ENCODE measurements around the gene TGFB2.

The TGFB2 gene

GRCh38 chr1:218444173-218444572, 99.0 kb downstream of the TGFB2 start:
- intact Hi-C loops (cut with micrococcal nuclease) = no loop called here
- H3K4me3 Mint-ChIP-seq = no peak overlapping the region

GRCh38 chr1:218444588-218444987, 99.5 kb downstream of the TGFB2 start:
- Mint-ChIP-seq H3K4me3 (no peak overlapping the region), H3K27me3 (peaks cover 10% of the 10 kb centered on the region), H3K9me3 (peaks cover 9% of the 10 kb centered on the region), H3K27ac (no peak overlapping the region), H3K36me3 (ENCODE audit: low read depth) (no peaks in the 10 kb centered on the region), H3K4me1 (ENCODE audit: low read depth) (no peaks in the 10 kb centered on the region)
- intact Hi-C loops (cut with micrococcal nuclease) = no loop called here

More at GRCh38 chr1:218444173-218444572, 99.0 kb downstream of the TGFB2 start:
- Mint-ChIP-seq H3K4me1 (ENCODE audit: low read depth) (no peaks in the 10 kb centered on the region), H3K27me3 (peaks cover 10% of the 10 kb centered on the region), H3K27ac (no peak overlapping the region), H3K36me3 (ENCODE audit: low read depth) (no peaks in the 10 kb centered on the region), H3K9me3 (peaks cover 9% of the 10 kb centered on the region)

- intact Hi-C loops (cut with micrococcal nuclease) = no loop called here
- Mint-ChIP-seq H3K9me3 (peaks cover 9% of the 10 kb centered on the region), H3K27me3 (peaks cover 7% of the 10 kb centered on the region), H3K36me3 (ENCODE audit: low read depth) (no peaks in the 10 kb centered on the region), H3K4me3 (no peak overlapping the region), H3K27ac (no peak overlapping the region), H3K4me1 (ENCODE audit: low read depth) (no peaks in the 10 kb centered on the region)
Observed at GRCh38 chr1:218447010-218447689, 102.0 kb downstream of the TGFB2 start.

- H3K27me3 Mint-ChIP-seq = peaks cover 13% of the 10 kb centered on the region
- H3K27ac Mint-ChIP-seq = no peak overlapping the region
- no peaks in the 10 kb centered on the region for H3K4me1 Mint-ChIP-seq (ENCODE audit: low read depth)
- no peak overlapping the region for H3K4me3 Mint-ChIP-seq
- no peaks in the 10 kb centered on the region for H3K36me3 Mint-ChIP-seq (ENCODE audit: low read depth)
- intact Hi-C loops (cut with micrococcal nuclease) = no loop called here
- H3K9me3 Mint-ChIP-seq = peaks cover 9% of the 10 kb centered on the region
Observed at GRCh38 chr1:218451415-218451814, 106.3 kb downstream of the TGFB2 start.

- no peaks in the 10 kb centered on the region for H3K9me3 Mint-ChIP-seq
- no peak overlapping the region for H3K27ac Mint-ChIP-seq
- intact Hi-C loops (cut with micrococcal nuclease) = loop anchor here (5.0 kb wide), 1 partner anchor 107 kb away; the partner anchor contains the start of gene TGFB2
- H3K36me3 Mint-ChIP-seq (ENCODE audit: low read depth) = no peaks in the 10 kb centered on the region
- H3K27me3 Mint-ChIP-seq = peaks cover 11% of the 10 kb centered on the region
- H3K4me3 Mint-ChIP-seq = no peak overlapping the region
- H3K4me1 Mint-ChIP-seq (ENCODE audit: low read depth) = peaks cover 11% of the 10 kb centered on the region
Observed at GRCh38 chr1:218454700-218455282, 109.7 kb downstream of the TGFB2 start.

GRCh38 chr1:218456444-218456843, 111.3 kb downstream of the TGFB2 start:
- H3K9me3 Mint-ChIP-seq = no peaks in the 10 kb centered on the region
- peaks cover 20% of the 10 kb centered on the region for H3K4me1 Mint-ChIP-seq (ENCODE audit: low read depth)
- peaks cover 11% of the 10 kb centered on the region for H3K27me3 Mint-ChIP-seq
- intact Hi-C loops (cut with micrococcal nuclease) = loop anchor here (5.0 kb wide), 1 partner anchor 109 kb away; the partner anchor contains the start of gene TGFB2
- H3K27ac Mint-ChIP-seq = no peak overlapping the region
- H3K4me3 Mint-ChIP-seq = no peak overlapping the region
- no peaks in the 10 kb centered on the region for H3K36me3 Mint-ChIP-seq (ENCODE audit: low read depth)

GRCh38 chr1:218459450-218459849, 114.3 kb downstream of the TGFB2 start:
- H3K4me3 Mint-ChIP-seq = no peak overlapping the region
- H3K9me3 Mint-ChIP-seq = no peaks in the 10 kb centered on the region
- no peaks in the 10 kb centered on the region for H3K36me3 Mint-ChIP-seq (ENCODE audit: low read depth)
- peak overlapping the region; percentile 69 for H3K27ac Mint-ChIP-seq
- intact Hi-C loops (cut with micrococcal nuclease) = loop anchor here (5.0 kb wide), 1 partner anchor 112 kb away; the partner anchor contains the start of gene TGFB2
- no peaks in the 10 kb centered on the region for H3K27me3 Mint-ChIP-seq
- H3K4me1 Mint-ChIP-seq (ENCODE audit: low read depth) = peaks cover 39% of the 10 kb centered on the region

GRCh38 chr1:218459878-218460711, 115.0 kb downstream of the TGFB2 start:
- intact Hi-C loops (cut with micrococcal nuclease) = loop anchor here (5.0 to 10.0 kb wide), 2 partner anchors 113 to 1005 kb away; partner anchors contain the start of gene TGFB2
- peaks cover 44% of the 10 kb centered on the region for H3K4me1 Mint-ChIP-seq (ENCODE audit: low read depth)
- no peaks in the 10 kb centered on the region for H3K36me3 Mint-ChIP-seq (ENCODE audit: low read depth)
- no peaks in the 10 kb centered on the region for H3K27me3 Mint-ChIP-seq
- H3K27ac Mint-ChIP-seq = peak overlapping the region; percentile 69
- H3K4me3 Mint-ChIP-seq = no peak overlapping the region
- no peaks in the 10 kb centered on the region for H3K9me3 Mint-ChIP-seq

GRCh38 chr1:218461351-218461750, 116.2 kb downstream of the TGFB2 start:
- Mint-ChIP-seq H3K4me3 (no peak overlapping the region), H3K27ac (no peak overlapping the region), H3K27me3 (no peaks in the 10 kb centered on the region), H3K9me3 (no peaks in the 10 kb centered on the region), H3K36me3 (ENCODE audit: low read depth) (no peaks in the 10 kb centered on the region), H3K4me1 (ENCODE audit: low read depth) (peaks cover 47% of the 10 kb centered on the region)
- intact Hi-C loops (cut with micrococcal nuclease) = loop anchor here (10.0 kb wide), 1 partner anchor 1003 kb away; no protein-coding TSS in a partner anchor

GRCh38 chr1:218462116-218462515, 117.0 kb downstream of the TGFB2 start:
- Mint-ChIP-seq H3K4me1 (ENCODE audit: low read depth) (peaks cover 55% of the 10 kb centered on the region), H3K36me3 (ENCODE audit: low read depth) (no peaks in the 10 kb centered on the region), H3K4me3 (no peak overlapping the region), H3K27me3 (no peaks in the 10 kb centered on the region), H3K27ac (peak overlapping the region; percentile 97), H3K9me3 (no peaks in the 10 kb centered on the region)
- intact Hi-C loops (cut with micrococcal nuclease) = loop anchor here (10.0 kb wide), 1 partner anchor 1003 kb away; no protein-coding TSS in a partner anchor

- peaks cover 60% of the 10 kb centered on the region for H3K4me1 Mint-ChIP-seq (ENCODE audit: low read depth)
- H3K4me3 Mint-ChIP-seq = peak overlapping the region; percentile 64
- no peaks in the 10 kb centered on the region for H3K27me3 Mint-ChIP-seq
- peak overlapping the region; percentile 97 for H3K27ac Mint-ChIP-seq
- intact Hi-C loops (cut with micrococcal nuclease) = loop anchor here (10.0 kb wide), 1 partner anchor 1002 kb away; no protein-coding TSS in a partner anchor
- no peaks in the 10 kb centered on the region for H3K36me3 Mint-ChIP-seq (ENCODE audit: low read depth)
- H3K9me3 Mint-ChIP-seq = no peaks in the 10 kb centered on the region
Observed at GRCh38 chr1:218462587-218462986, 117.5 kb downstream of the TGFB2 start.

- H3K4me1 Mint-ChIP-seq (ENCODE audit: low read depth) = peaks cover 68% of the 10 kb centered on the region
Observed at GRCh38 chr1:218463194-218464156, 118.3 kb downstream of the TGFB2 start.

GRCh38 chr1:218464871-218465270, 119.7 kb downstream of the TGFB2 start:
- H3K4me3 Mint-ChIP-seq = no peak overlapping the region
- no peaks in the 10 kb centered on the region for H3K27me3 Mint-ChIP-seq
- peaks cover 66% of the 10 kb centered on the region for H3K4me1 Mint-ChIP-seq (ENCODE audit: low read depth)
- intact Hi-C loops (cut with micrococcal nuclease) = loop anchor here (10.0 kb wide), 1 partner anchor 1000 kb away; no protein-coding TSS in a partner anchor
- peak overlapping the region; percentile 97 for H3K27ac Mint-ChIP-seq
- H3K36me3 Mint-ChIP-seq (ENCODE audit: low read depth) = no peaks in the 10 kb centered on the region
- no peaks in the 10 kb centered on the region for H3K9me3 Mint-ChIP-seq

More at GRCh38 chr1:218463194-218464156, 118.3 kb downstream of the TGFB2 start:
- peak overlapping the region; percentile 97 for H3K27ac Mint-ChIP-seq
- peak overlapping the region; percentile 64 for H3K4me3 Mint-ChIP-seq
- H3K9me3 Mint-ChIP-seq = no peaks in the 10 kb centered on the region
- intact Hi-C loops (cut with micrococcal nuclease) = loop anchor here (10.0 kb wide), 1 partner anchor 1001 kb away; no protein-coding TSS in a partner anchor
- H3K27me3 Mint-ChIP-seq = no peaks in the 10 kb centered on the region
- H3K36me3 Mint-ChIP-seq (ENCODE audit: low read depth) = no peaks in the 10 kb centered on the region

Measured in dendritic cell treated with granulocyte-macrophage colony-stimulating factor and Interleukin-4, amounts not matched to agents 40 ng/mL and 50 ng/mL, for 4 days (primary cell).